Activated CD4-positive, alpha-beta T cell treated with anti-CD3 and anti-CD28 coated beads, Interleukin-2, amount 50 U/mL, for 24 hours (primary cell): ENCODE results near the gene FFAR1.

Source experiments
- DNase-seq, 2 donors: peaks; one replicate each; pipeline ENCODE4 v3.0.0-alpha.2; 2020; ENCODE audit warnings: low read depth in 1 of 2, low spot score in 1 of 2

FFAR1 gene

GRCh38 chr19:35314858-35315470, 32.7 kb upstream of the FFAR1 start:
- DNase-seq = no peak

- no peak for DNase-seq
Observed at GRCh38 chr19:35315883-35316282, 31.8 kb upstream of the FFAR1 start.

- DNase-seq = no peak
Observed at GRCh38 chr19:35316560-35316959, 31.1 kb upstream of the FFAR1 start.

- no peak for DNase-seq
Observed at GRCh38 chr19:35317464-35318043, 30.1 kb upstream of the FFAR1 start.

DNA sequence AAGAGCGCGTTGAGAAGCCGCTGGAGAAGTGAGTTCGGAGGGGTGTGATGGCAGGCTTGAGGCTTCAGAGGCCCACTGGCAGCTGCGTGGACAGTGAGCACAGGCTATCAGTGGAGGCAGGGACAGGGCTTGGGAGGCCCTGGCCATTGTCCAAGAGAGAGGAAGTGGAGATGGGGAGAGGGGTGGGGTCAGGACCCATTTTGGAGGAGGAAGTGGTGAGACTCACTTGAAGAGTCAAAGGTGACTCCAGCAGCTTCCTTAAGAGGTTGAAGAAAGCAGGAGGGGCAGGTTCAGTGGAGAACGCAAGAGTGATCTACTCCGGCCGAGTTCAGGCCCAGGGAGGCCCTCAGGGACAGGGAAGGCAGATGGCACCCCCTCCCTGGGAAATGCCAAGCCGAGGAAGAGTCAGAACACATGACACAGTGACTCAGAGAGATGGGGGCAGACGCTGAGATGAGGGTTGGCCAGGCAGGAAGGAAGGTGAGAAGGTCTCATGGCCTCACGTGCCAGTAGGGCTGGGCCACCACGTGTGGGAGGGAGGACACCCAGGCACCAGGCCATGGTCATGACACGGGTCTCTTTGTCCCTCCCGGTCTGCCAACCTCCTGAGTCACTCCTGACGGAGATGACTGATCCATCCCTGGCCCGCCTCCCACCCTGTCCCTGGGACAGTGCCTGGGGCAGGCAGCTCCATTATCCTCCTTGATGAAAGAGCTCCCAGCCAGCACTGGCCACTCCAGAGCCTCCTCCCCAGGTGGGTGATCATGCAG, 28.8 kb upstream of the FFAR1 start:
- DNase-seq = no peak

- no peak for DNase-seq
Observed at GRCh38 chr19:35320065-35320713, 27.5 kb upstream of the FFAR1 start.

DNA sequence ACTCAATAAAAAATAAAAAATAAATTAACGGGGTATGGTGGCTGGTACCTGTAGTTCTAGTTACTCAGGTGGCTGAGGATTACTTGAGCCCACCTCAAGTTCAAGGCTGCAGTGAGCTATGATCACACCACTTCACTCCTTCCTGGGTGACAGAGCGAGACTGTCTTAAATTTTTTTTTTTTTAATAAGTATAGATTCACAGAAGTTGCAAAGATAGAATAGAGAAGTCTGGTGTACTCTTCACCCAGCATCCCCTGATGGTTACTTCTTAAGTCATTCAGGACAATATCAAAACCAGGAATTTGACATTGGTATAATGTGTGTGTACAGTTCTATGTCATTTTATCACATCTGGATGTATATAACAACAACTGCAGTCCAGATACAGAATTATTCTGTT, 26.4 kb upstream of the FFAR1 start:
- no peak for DNase-seq

- no peak for DNase-seq
Observed at GRCh38 chr19:35322014-35322413, 25.7 kb upstream of the FFAR1 start.

- DNase-seq = no peak
Observed at GRCh38 chr19:35327642-35328041, 20.1 kb upstream of the FFAR1 start.

GRCh38 chr19:35328851-35329285, 18.8 kb upstream of the FFAR1 start, which contains the start of gene CD22:
Gene CD22 (plus strand): TSS chr19:35329187. CDS start chr19:35332041, 2,854 bp downstream.
- no peak for DNase-seq

DNA sequence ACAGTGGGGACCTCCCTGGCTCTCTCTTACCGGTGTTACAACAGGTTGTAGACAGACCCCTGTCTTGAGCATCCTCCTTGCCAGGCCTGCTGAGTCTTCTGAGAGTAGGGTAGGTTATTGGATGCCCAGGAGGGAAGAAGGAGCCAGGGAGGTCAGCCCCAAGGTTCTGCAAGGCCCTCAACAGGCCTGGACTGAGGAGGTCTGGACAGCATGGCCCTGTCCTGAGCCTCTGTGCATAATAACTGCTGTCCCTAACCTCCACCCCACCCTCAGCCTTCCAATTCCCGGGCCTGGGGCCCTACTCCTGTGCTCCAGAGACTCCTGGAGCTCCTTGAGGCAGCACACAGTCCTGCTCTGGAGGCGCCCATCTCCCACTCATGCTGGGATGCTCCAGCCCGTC, 18.4 kb upstream of the FFAR1 start:
- no peak for DNase-seq

- DNase-seq = no peak
Observed at GRCh38 chr19:35330475-35330874, 17.2 kb upstream of the FFAR1 start.

DNA sequence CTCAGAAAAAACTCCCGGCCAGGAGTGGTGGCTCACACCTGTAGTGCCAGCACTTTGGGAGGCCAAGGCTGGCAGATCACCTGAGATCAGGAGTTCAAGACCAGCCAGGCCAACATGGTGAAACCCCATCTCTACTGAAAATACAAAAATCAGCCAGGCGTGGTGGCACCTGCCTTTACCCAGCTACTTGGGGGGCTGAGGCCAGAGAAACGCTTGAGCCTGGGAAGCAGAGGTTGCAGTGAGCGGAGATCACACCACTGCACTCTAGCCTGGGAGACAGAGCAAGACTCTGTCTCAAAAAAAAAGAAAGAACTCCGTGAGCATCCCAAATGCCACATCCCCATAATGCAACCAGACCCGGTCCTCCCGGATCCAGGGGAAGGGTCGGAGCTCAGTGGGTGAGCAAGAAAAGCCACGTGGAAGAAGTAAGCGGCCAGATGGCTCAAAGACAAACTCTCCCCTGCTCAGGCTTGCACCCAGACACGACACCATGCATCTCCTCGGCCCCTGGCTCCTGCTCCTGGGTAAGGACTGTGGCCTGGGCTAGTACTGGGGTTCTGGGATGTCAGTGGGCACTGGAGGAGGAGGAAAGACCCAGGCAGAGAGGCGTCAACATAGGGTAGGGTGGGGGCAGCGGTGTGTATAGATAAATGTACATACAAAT, 16.0 kb upstream of the FFAR1 start:
- no peak for DNase-seq

DNA sequence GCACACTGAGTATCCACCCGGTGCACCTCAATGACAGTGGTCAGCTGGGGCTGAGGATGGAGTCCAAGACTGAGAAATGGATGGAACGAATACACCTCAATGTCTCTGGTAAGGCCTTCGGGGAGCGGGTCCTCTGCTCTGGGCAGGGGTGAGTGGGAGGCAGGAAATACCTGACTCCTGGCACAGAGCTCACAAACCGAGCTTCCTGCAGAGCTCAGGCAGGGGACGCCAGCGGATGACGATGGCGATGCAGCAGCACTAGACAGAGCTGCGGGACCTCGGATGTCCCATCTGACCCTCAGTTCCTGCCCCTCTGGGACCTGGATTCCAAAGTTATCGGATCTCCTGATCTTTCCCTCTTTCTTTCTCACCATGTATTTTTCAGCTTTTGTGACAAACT, 14.9 kb upstream of the FFAR1 start:
- no peak for DNase-seq

GRCh38 chr19:35334144-35334753, 13.5 kb upstream of the FFAR1 start:
- DNase-seq = no peak

GRCh38 chr19:35336166-35336955, 11.3 kb upstream of the FFAR1 start:
- DNase-seq = no peak

- DNase-seq = no peak
Observed at GRCh38 chr19:35337097-35337983, 10.4 kb upstream of the FFAR1 start.

- DNase-seq = no peak
Observed at GRCh38 chr19:35337984-35338296, 9.8 kb upstream of the FFAR1 start.

DNA sequence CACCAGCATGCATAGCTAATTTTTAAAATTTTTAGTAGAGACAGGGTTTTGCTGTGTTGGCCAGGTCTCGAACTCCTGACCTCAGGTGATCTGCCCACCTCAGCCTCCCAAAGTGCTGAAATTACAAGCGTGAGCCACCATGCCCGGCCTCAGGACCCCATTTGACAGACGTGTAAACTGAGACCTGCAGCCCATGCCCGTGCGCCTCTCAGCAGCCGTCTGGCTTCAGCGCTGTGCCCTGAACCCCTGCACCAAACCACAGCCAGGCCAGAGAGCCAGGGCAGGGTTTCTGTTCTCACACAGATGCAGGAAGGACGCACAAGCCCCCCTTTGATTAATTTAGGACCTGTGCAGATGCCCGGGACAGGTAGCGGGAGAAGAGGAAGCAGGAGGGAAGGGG, 7.3 kb upstream of the FFAR1 start:
- DNase-seq = no peak
